CD8-positive, alpha-beta memory T cell (primary cell): ENCODE results near the gene C6orf47. TPM values are rescaled to one million over a fixed set of nuclear protein-coding genes. Genes with fewer than 3 reads are reported as not detected.
A peak's percentile ranks its signal among the peaks of the same experiment; 100 is the strongest.
"Not testable (repeated sequence)": the region's sequence is repeated elsewhere in the genome, so short reads cannot be mapped to it uniquely, and the experiment has no call there.

Experiments
- CTCF ChIA-PET: fragments of 350-600 bp; sonication (Branson Sonifier 250); formaldehyde crosslinking; loops from one replicate; lab custom pipeline; 2021; ENCODE audit warnings: antibody characterized with exemption; lab: Charles Lee
- POLR2A ChIA-PET: fragments of 350-600 bp; sonication (Branson Sonifier 250); formaldehyde crosslinking; loops from one replicate; lab custom pipeline; 2021; ENCODE audit warnings: antibody characterized with exemption; lab: Charles Lee
- DNase-seq, 5 donors: peaks; one replicate each; pipeline versions ENCODE4 v3.0.0 to v3.0.0-alpha.2; 2020 to 2022; ENCODE audit warnings: mixed read lengths in 1 of 5
- H3K27ac ChIP-seq: one replicate; pipeline ENCODE4 v1.7.0; 2013; ENCODE audit warnings: low read depth, mild to moderate bottlenecking, low read length, moderate library complexity
- H3K27me3 ChIP-seq: 2 replicates; pipeline ENCODE4 v1.7.0; 2013; ENCODE audit warnings: low read length, mild to moderate bottlenecking; ENCODE audit not compliant: insufficient read depth, poor library complexity, severe bottlenecking
- H3K36me3 ChIP-seq: 2 replicates; pipeline ENCODE4 v1.7.0; 2013; ENCODE audit warnings: mild to moderate bottlenecking, low read length, moderate library complexity; ENCODE audit not compliant: insufficient read depth
- H3K4me1 ChIP-seq: 2 replicates; pipeline ENCODE4 v1.7.0; 2013; ENCODE audit warnings: mild to moderate bottlenecking, low read length, moderate library complexity; ENCODE audit not compliant: insufficient read depth
- H3K4me3 ChIP-seq: 2 replicates; pipeline ENCODE4 v1.7.0; 2013; ENCODE audit warnings: mild to moderate bottlenecking, low read length
- H3K9me3 ChIP-seq: 2 replicates; pipeline ENCODE4 v1.7.0; 2013; ENCODE audit warnings: mild to moderate bottlenecking, low read length
- H3K27ac Mint-ChIP-seq, 8 donors: one replicate each; pipeline ENCODE4 v1.8.0; 2020 to 2021; ENCODE audit warnings: mixed read lengths in 8 of 8, mild to moderate bottlenecking in 6 of 8, inconsistent platforms in 3 of 8, moderate library complexity in 3 of 8
- H3K27me3 Mint-ChIP-seq, 2 donors: one replicate each; pipeline ENCODE4 v1.8.0; 2020 to 2021; ENCODE audit warnings: mixed read lengths in 2 of 2, mild to moderate bottlenecking in 1 of 2, moderate library complexity in 1 of 2
- H3K36me3 Mint-ChIP-seq, 3 donors: one replicate each; pipeline ENCODE4 v1.8.0; 2020 to 2021; ENCODE audit warnings: mixed read lengths in 3 of 3, inconsistent platforms in 1 of 3, mild to moderate bottlenecking in 1 of 3
- H3K4me1 Mint-ChIP-seq, 3 donors: one replicate each; pipeline ENCODE4 v1.8.0; 2020 to 2021; ENCODE audit warnings: mixed read lengths in 3 of 3, inconsistent platforms in 1 of 3, mild to moderate bottlenecking in 1 of 3
- H3K4me3 Mint-ChIP-seq, 7 donors: one replicate each; pipeline ENCODE4 v1.8.0; 2020 to 2021; ENCODE audit warnings: mixed read lengths in 7 of 7, mild to moderate bottlenecking in 6 of 7, moderate library complexity in 4 of 7, inconsistent platforms in 2 of 7
- H3K9me3 Mint-ChIP-seq, 5 donors: one replicate each; pipeline ENCODE4 v1.8.0; 2020 to 2022; ENCODE audit warnings: mixed read lengths in 5 of 5, mild to moderate bottlenecking in 3 of 5, moderate library complexity in 2 of 5, inconsistent platforms in 1 of 5
- polyA plus RNA-seq: library from polyadenylated mRNA; unstranded; fragments of 300-500 nt; fragmentation: Illumina TruSeq; gene quantifications from one replicate; pipeline ENCODE4 v1.2.3, GENCODE V29; 2021
- total RNA-seq, 2 experiments: library from RNA; stranded (reverse); gene quantifications; one replicate each; pipeline ENCODE4 v1.2.3, GENCODE V29; 2021

The C6orf47 gene, protein sequence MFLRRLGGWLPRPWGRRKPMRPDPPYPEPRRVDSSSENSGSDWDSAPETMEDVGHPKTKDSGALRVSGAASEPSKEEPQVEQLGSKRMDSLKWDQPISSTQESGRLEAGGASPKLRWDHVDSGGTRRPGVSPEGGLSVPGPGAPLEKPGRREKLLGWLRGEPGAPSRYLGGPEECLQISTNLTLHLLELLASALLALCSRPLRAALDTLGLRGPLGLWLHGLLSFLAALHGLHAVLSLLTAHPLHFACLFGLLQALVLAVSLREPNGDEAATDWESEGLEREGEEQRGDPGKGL
- total RNA-seq (10 to 100 TPM; 19.5 to 20.0 TPM), polyA plus RNA-seq (37.0 TPM)

- Histone ChIP-seq H3K4me1 (peaks cover 56% of the 10 kb centered on the region), H3K36me3 (peaks cover 12% of the 10 kb centered on the region), H3K4me3 (peak within 1 kb of the TSS; percentile 98), H3K27me3 (no peaks in the 10 kb centered on the region), H3K27ac (peak within 1 kb of the TSS; percentile 92), H3K9me3 (no peaks in the 10 kb centered on the region)
- CTCF ChIA-PET = interaction anchor here (0.9 to 4.5 kb wide), 6 partner anchors 8 to 202 kb away, joined by 3 to 39 read pairs (median 4); partner anchors contain the start of genes BAG6 and NEU1
- POLR2A ChIA-PET = interaction anchor here (0.5 to 6.0 kb wide), 10 partner anchors 7 to 311 kb away, joined by 3 to 112 read pairs (median 3); partner anchors contain the start of genes APOM, BAG6, DDX39B and DXO
- Mint-ChIP-seq H3K9me3 (no peaks in the 10 kb centered on the region), H3K27ac (peak within 1 kb of the TSS; percentile 86 to 98 (median 90)), H3K4me3 (peak within 1 kb of the TSS; percentile 91 to 97 (median 92)), H3K4me1 (peaks cover 76 to 88% (median 78%) of the 10 kb centered on the region in 3 donors), H3K27me3 (no peaks in the 10 kb centered on the region), H3K36me3 (peaks cover 0 to 78% (median 4%) of the 10 kb centered on the region in 3 donors)
- peak; percentile 68 to 82 (median 74) for DNase-seq
Observed at GRCh38 chr6:31660381-31661261, at the start of gene C6orf47. Gene C6orf47 (minus strand): TSS chr6:31660778. CDS start chr6:31659947, 831 bp downstream.

DNA sequence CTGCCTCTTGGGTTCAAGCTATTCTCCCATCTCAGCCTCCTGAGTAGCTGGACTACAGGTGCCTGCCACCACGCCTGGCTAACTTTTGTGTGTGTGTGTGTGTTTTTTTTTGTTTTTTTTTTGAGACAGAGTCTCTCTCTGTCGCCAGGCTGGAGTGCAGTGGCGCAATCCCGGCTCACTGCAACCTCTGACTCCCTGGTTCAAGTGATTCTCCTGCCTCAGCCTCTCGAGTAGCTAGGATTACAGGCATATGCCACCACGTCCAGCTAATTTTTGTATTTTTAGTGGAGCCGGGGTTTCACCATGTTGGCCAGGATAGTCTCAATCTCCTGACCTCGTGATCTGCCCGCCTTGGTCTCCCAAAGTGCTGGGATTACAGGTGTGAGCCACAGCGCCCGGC is 48.6 kb upstream of the C6orf47 start:
- peaks cover 10 to 18% (median 14%) of the 10 kb centered on the region in 3 donors for H3K4me1 Mint-ChIP-seq
- not testable (repeated sequence) for H3K9me3 Mint-ChIP-seq, H3K4me3 Mint-ChIP-seq, H3K36me3 ChIP-seq, H3K27ac Mint-ChIP-seq, H3K27ac ChIP-seq, H3K9me3 ChIP-seq, H3K4me3 ChIP-seq, H3K36me3 Mint-ChIP-seq, H3K27me3 ChIP-seq, H3K27me3 Mint-ChIP-seq, H3K4me1 ChIP-seq
- CTCF ChIA-PET = interaction anchor here (0.7 kb wide), 1 partner anchor 118 kb away, joined by 4 read pairs; the partner anchor contains the start of gene HSPA1B
- POLR2A ChIA-PET = interaction anchor here (0.5 to 0.7 kb wide), 2 partner anchors 30 to 457 kb away, joined by 3 to 5 read pairs; no protein-coding TSS in a partner anchor
- DNase-seq = peak in 1 of 5 donors; percentile 4

DNA sequence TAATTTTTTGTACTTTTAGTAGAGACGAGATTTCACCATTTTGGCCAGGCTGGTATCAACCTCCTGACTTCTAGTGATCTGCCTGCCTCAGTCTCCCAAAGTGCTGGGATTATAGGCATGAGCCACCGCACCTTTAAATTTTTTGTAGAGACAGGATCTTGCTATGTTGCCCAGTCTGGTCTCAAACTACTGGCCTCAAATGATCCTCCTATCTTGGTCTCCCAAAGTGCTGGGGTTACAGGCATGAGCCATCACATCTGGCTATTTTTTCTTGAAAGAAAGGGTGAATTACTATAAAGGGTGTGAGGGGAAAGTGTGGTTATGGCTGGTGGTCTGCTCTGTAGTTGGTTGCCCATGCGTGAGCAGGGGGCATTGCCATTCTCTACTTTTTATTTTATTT is 47.6 kb upstream of the C6orf47 start:
- H3K27me3 ChIP-seq = no peaks in the 10 kb centered on the region
- no peaks in the 10 kb centered on the region for H3K9me3 ChIP-seq
- ChIA-PET POLR2A (no interaction called here), CTCF (interaction anchor here (0.7 kb wide), 1 partner anchor 119 kb away, joined by 4 read pairs; the partner anchor contains the start of gene HSPA1B)
- no peaks in the 10 kb centered on the region for H3K36me3 ChIP-seq
- no peaks in the 10 kb centered on the region for H3K9me3 Mint-ChIP-seq
- H3K4me3 ChIP-seq = no peak overlapping the region
- peaks cover 13% of the 10 kb centered on the region for H3K4me1 ChIP-seq
- H3K4me3 Mint-ChIP-seq = no peak overlapping the region
- no peak overlapping the region for H3K27ac ChIP-seq
- no peak overlapping the region for H3K27ac Mint-ChIP-seq
- peaks cover 14 to 25% (median 22%) of the 10 kb centered on the region in 3 donors for H3K4me1 Mint-ChIP-seq
- peaks cover 0 to 2% (median 0%) of the 10 kb centered on the region in 3 donors for H3K36me3 Mint-ChIP-seq
- DNase-seq = no peak
- H3K27me3 Mint-ChIP-seq = peaks cover 0 to 1% of the 10 kb centered on the region in 2 donors

GRCh38 chr6:31707701-31708100 is 47.1 kb upstream of the C6orf47 start:
- no peaks in the 10 kb centered on the region for H3K9me3 Mint-ChIP-seq
- peaks cover 13% of the 10 kb centered on the region for H3K4me1 ChIP-seq
- no peak overlapping the region for H3K4me3 ChIP-seq
- DNase-seq = peak in 1 of 5 donors; percentile 30
- no peaks in the 10 kb centered on the region for H3K9me3 ChIP-seq
- H3K36me3 Mint-ChIP-seq = peaks cover 0 to 6% (median 0%) of the 10 kb centered on the region in 3 donors
- no peaks in the 10 kb centered on the region for H3K27me3 ChIP-seq
- H3K27ac ChIP-seq = no peak overlapping the region
- no peaks in the 10 kb centered on the region for H3K36me3 ChIP-seq
- H3K4me3 Mint-ChIP-seq = no peak overlapping the region
- no peak overlapping the region for H3K27ac Mint-ChIP-seq
- ChIA-PET CTCF (no interaction called here), POLR2A (no interaction called here)
- H3K27me3 Mint-ChIP-seq = peaks cover 0 to 1% of the 10 kb centered on the region in 2 donors
- H3K4me1 Mint-ChIP-seq = peaks cover 16 to 28% (median 25%) of the 10 kb centered on the region in 3 donors

GRCh38 chr6:31706599-31706998 is 46.0 kb upstream of the C6orf47 start, which contains the start of gene LY6G6F:
Gene LY6G6F (plus strand): TSS chr6:31706866. CDS start chr6:31706907, 41 bp downstream.
- no peaks in the 10 kb centered on the region for H3K27me3 ChIP-seq
- no peak within 1 kb of the TSS for H3K4me3 ChIP-seq
- no peak for DNase-seq
- H3K27ac ChIP-seq = peak within 1 kb of the TSS; percentile 24
- no peaks in the 10 kb centered on the region for H3K36me3 ChIP-seq
- peak within 1 kb of the TSS in 1 of 7 donors; percentile 49 for H3K4me3 Mint-ChIP-seq
- peaks cover 0 to 1% of the 10 kb centered on the region in 2 donors for H3K27me3 Mint-ChIP-seq
- H3K9me3 ChIP-seq = no peaks in the 10 kb centered on the region
- ChIA-PET CTCF (no interaction called here), POLR2A (no interaction called here)
- H3K36me3 Mint-ChIP-seq = peaks cover 0 to 12% (median 0%) of the 10 kb centered on the region in 3 donors
- no peaks in the 10 kb centered on the region for H3K9me3 Mint-ChIP-seq
- H3K4me1 ChIP-seq = peaks cover 20% of the 10 kb centered on the region
- H3K27ac Mint-ChIP-seq = no peak within 1 kb of the TSS
- peaks cover 24 to 32% (median 31%) of the 10 kb centered on the region in 3 donors for H3K4me1 Mint-ChIP-seq

DNA sequence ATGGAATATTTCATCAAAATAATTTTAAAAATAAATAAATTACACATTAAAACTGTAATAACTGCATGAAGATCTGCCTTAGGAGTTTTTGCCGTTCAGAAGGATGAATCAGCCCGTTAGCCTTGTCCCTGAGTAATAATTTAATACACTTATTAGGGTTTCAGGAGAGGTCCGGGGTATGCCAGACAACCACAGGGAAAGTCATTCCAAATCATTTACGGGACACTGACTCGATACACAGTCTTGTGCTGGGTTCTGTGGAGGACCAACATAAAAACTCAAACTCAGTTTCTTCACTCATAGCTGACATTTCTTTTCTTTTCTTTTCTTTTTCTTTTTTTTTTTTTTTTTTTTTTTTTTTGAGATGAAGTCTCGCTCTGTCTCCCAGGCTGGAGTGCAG is 45.4 kb upstream of the C6orf47 start:
- Histone ChIP-seq H3K4me3 (no peak overlapping the region), H3K9me3 (no peaks in the 10 kb centered on the region), H3K36me3 (no peaks in the 10 kb centered on the region), H3K27ac (no peak overlapping the region), H3K27me3 (no peaks in the 10 kb centered on the region), H3K4me1 (peaks cover 23% of the 10 kb centered on the region)
- H3K9me3 Mint-ChIP-seq = no peaks in the 10 kb centered on the region
- peaks cover 0 to 1% of the 10 kb centered on the region in 2 donors for H3K27me3 Mint-ChIP-seq
- ChIA-PET POLR2A (no interaction called here), CTCF (no interaction called here)
- H3K4me3 Mint-ChIP-seq = no peak overlapping the region
- H3K36me3 Mint-ChIP-seq = peaks cover 0 to 16% (median 1%) of the 10 kb centered on the region in 3 donors
- no peak overlapping the region for H3K27ac Mint-ChIP-seq
- H3K4me1 Mint-ChIP-seq = peaks cover 26 to 32% (median 32%) of the 10 kb centered on the region in 3 donors
- DNase-seq = no peak

- DNase-seq = peak; percentile 95 to 97 (median 96)
- H3K27ac ChIP-seq = peak within 1 kb of the TSS; percentile 98
- H3K9me3 Mint-ChIP-seq = no peaks in the 10 kb centered on the region
- peaks cover 24% of the 10 kb centered on the region for H3K4me1 ChIP-seq
- no peaks in the 10 kb centered on the region for H3K27me3 ChIP-seq
- peaks cover 28 to 39% (median 35%) of the 10 kb centered on the region in 3 donors for H3K4me1 Mint-ChIP-seq
- H3K4me3 Mint-ChIP-seq = peak within 1 kb of the TSS; percentile 92 to 99 (median 96)
- ChIA-PET CTCF (interaction anchor here (0.6 to 1.6 kb wide), 8 partner anchors 9 to 302 kb away, joined by 3 to 4 read pairs (median 3); partner anchors contain the start of gene LY6G5C), POLR2A (interaction anchor here (0.6 to 1.8 kb wide), 13 partner anchors 33 to 1057 kb away, joined by 3 to 13 read pairs (median 7); partner anchors contain the start of genes BAG6, CLIC1, CSNK2B and DXO)
- H3K27me3 Mint-ChIP-seq = peaks cover 0 to 1% of the 10 kb centered on the region in 2 donors
- H3K4me3 ChIP-seq = peak within 1 kb of the TSS; percentile 88
- H3K27ac Mint-ChIP-seq = peak within 1 kb of the TSS; percentile 88 to 100 (median 96)
- no peaks in the 10 kb centered on the region for H3K9me3 ChIP-seq
- peaks cover 0 to 33% (median 2%) of the 10 kb centered on the region in 3 donors for H3K36me3 Mint-ChIP-seq
- H3K36me3 ChIP-seq = peaks cover 9% of the 10 kb centered on the region
Observed at GRCh38 chr6:31702819-31703716, 42.5 kb upstream of the C6orf47 start, which contains the start of gene ABHD16A. Gene ABHD16A (minus strand): TSS chr6:31703324. CDS start chr6:31703281, 43 bp downstream.
